ENCODE measurements around the gene MAP2K5. TPM values are rescaled to one million over a fixed set of nuclear protein-coding genes. Genes with fewer than 3 reads are reported as not detected.
A peak's percentile ranks its signal among the peaks of the same experiment; 100 is the strongest.

MAP2K5 gene
- total RNA-seq, 1 experiment from 2014 or later: 3.2 TPM

- no peaks in the 10 kb centered on the region for H3K36me3 ChIP-seq (replicated peaks; ENCODE audit: control insufficient read depth, insufficient read depth, low read length)
- H3K27me3 ChIP-seq (ENCODE audit: control insufficient read depth, insufficient read depth, low read length): no peaks in the 10 kb centered on the region
- no peak for DNase-seq
- no peak overlapping the region for H3K4me3 ChIP-seq (ENCODE audit: insufficient read depth, low read depth, low read length)
Measured at GRCh38 chr15:67563092-67563491, 20.6 kb downstream of the MAP2K5 start.

- Histone ChIP-seq H3K4me3 (ENCODE audit: insufficient read depth, low read depth, low read length) (no peak overlapping the region), H3K27me3 (ENCODE audit: control insufficient read depth, insufficient read depth, low read length) (no peaks in the 10 kb centered on the region), H3K36me3 (replicated peaks; ENCODE audit: control insufficient read depth, insufficient read depth, low read length) (no peaks in the 10 kb centered on the region)
- DNase-seq: no peak
Measured at GRCh38 chr15:67564021-67564967, 21.8 kb downstream of the MAP2K5 start.

- no peaks in the 10 kb centered on the region for H3K27me3 ChIP-seq (ENCODE audit: control insufficient read depth, insufficient read depth, low read length)
- no peak for DNase-seq
- no peaks in the 10 kb centered on the region; the same call in 1 of the 2 replicates for H3K36me3 ChIP-seq (replicated peaks; ENCODE audit: control insufficient read depth, insufficient read depth, low read length)
- H3K4me3 ChIP-seq (ENCODE audit: insufficient read depth, low read depth, low read length): no peak overlapping the region
Measured at GRCh38 chr15:67564968-67565345, 22.5 kb downstream of the MAP2K5 start.

GRCh38 chr15:67569668-67570067 lies 27.2 kb downstream of the MAP2K5 start:
- Histone ChIP-seq H3K4me3 (ENCODE audit: insufficient read depth, low read depth, low read length) (no peak overlapping the region), H3K27me3 (ENCODE audit: control insufficient read depth, insufficient read depth, low read length) (no peaks in the 10 kb centered on the region), H3K36me3 (replicated peaks; ENCODE audit: control insufficient read depth, insufficient read depth, low read length) (no peaks in the 10 kb centered on the region; the same call in 1 of the 2 replicates)
- DNase-seq: no peak

GRCh38 chr15:67570875-67571647 lies 28.6 kb downstream of the MAP2K5 start:
- Histone ChIP-seq H3K4me3 (ENCODE audit: insufficient read depth, low read depth, low read length) (no peak overlapping the region), H3K36me3 (replicated peaks; ENCODE audit: control insufficient read depth, insufficient read depth, low read length) (no peaks in the 10 kb centered on the region; the same call in 1 of the 2 replicates), H3K27me3 (ENCODE audit: control insufficient read depth, insufficient read depth, low read length) (no peaks in the 10 kb centered on the region)
- DNase-seq: no peak

- H3K27me3 ChIP-seq (ENCODE audit: control insufficient read depth, insufficient read depth, low read length): no peaks in the 10 kb centered on the region
Measured at GRCh38 chr15:67571648-67572415, 29.3 kb downstream of the MAP2K5 start.

GRCh38 chr15:67573194-67573593 lies 30.7 kb downstream of the MAP2K5 start:
- no peaks in the 10 kb centered on the region; the same call in 1 of the 2 replicates for H3K36me3 ChIP-seq (replicated peaks; ENCODE audit: control insufficient read depth, insufficient read depth, low read length)
- no peak overlapping the region for H3K4me3 ChIP-seq (ENCODE audit: insufficient read depth, low read depth, low read length)
- H3K27me3 ChIP-seq (ENCODE audit: control insufficient read depth, insufficient read depth, low read length): no peaks in the 10 kb centered on the region
- no peak for DNase-seq

More at GRCh38 chr15:67571648-67572415, 29.3 kb downstream of the MAP2K5 start:
- H3K4me3 ChIP-seq (ENCODE audit: insufficient read depth, low read depth, low read length): no peak overlapping the region
- no peaks in the 10 kb centered on the region; the same call in 1 of the 2 replicates for H3K36me3 ChIP-seq (replicated peaks; ENCODE audit: control insufficient read depth, insufficient read depth, low read length)
- peak; percentile 22 for DNase-seq

- Histone ChIP-seq H3K36me3 (replicated peaks; ENCODE audit: control insufficient read depth, insufficient read depth, low read length) (no peaks in the 10 kb centered on the region), H3K4me3 (ENCODE audit: insufficient read depth, low read depth, low read length) (no peak overlapping the region), H3K27me3 (ENCODE audit: control insufficient read depth, insufficient read depth, low read length) (no peaks in the 10 kb centered on the region)
- DNase-seq: peak; percentile 23
Measured at GRCh38 chr15:67575039-67575502, 32.6 kb downstream of the MAP2K5 start.

GRCh38 chr15:67578020-67578600 lies 35.6 kb downstream of the MAP2K5 start:
- no peaks in the 10 kb centered on the region for H3K27me3 ChIP-seq (ENCODE audit: control insufficient read depth, insufficient read depth, low read length)
- DNase-seq: no peak
- H3K4me3 ChIP-seq (ENCODE audit: insufficient read depth, low read depth, low read length): no peak overlapping the region
- no peaks in the 10 kb centered on the region for H3K36me3 ChIP-seq (replicated peaks; ENCODE audit: control insufficient read depth, insufficient read depth, low read length)

GRCh38 chr15:67579164-67579563 lies 36.7 kb downstream of the MAP2K5 start:
- no peaks in the 10 kb centered on the region for H3K36me3 ChIP-seq (replicated peaks; ENCODE audit: control insufficient read depth, insufficient read depth, low read length)
- H3K4me3 ChIP-seq (ENCODE audit: insufficient read depth, low read depth, low read length): no peak overlapping the region
- H3K27me3 ChIP-seq (ENCODE audit: control insufficient read depth, insufficient read depth, low read length): no peaks in the 10 kb centered on the region
- DNase-seq: no peak

GRCh38 chr15:67579967-67580366 lies 37.5 kb downstream of the MAP2K5 start:
- Histone ChIP-seq H3K4me3 (ENCODE audit: insufficient read depth, low read depth, low read length) (no peak overlapping the region), H3K36me3 (replicated peaks; ENCODE audit: control insufficient read depth, insufficient read depth, low read length) (no peaks in the 10 kb centered on the region), H3K27me3 (ENCODE audit: control insufficient read depth, insufficient read depth, low read length) (no peaks in the 10 kb centered on the region)
- no peak for DNase-seq

- no peaks in the 10 kb centered on the region for H3K27me3 ChIP-seq (ENCODE audit: control insufficient read depth, insufficient read depth, low read length)
- H3K36me3 ChIP-seq (replicated peaks; ENCODE audit: control insufficient read depth, insufficient read depth, low read length): peaks cover 2% of the 10 kb centered on the region; the same call in 1 of the 2 replicates
- no peak overlapping the region for H3K4me3 ChIP-seq (ENCODE audit: insufficient read depth, low read depth, low read length)
- no peak for DNase-seq
Measured at GRCh38 chr15:67584157-67584556, 41.7 kb downstream of the MAP2K5 start.

GRCh38 chr15:67585681-67586080 lies 43.2 kb downstream of the MAP2K5 start:
- Histone ChIP-seq H3K36me3 (replicated peaks; ENCODE audit: control insufficient read depth, insufficient read depth, low read length) (peaks cover 2% of the 10 kb centered on the region; the same call in 1 of the 2 replicates), H3K4me3 (ENCODE audit: insufficient read depth, low read depth, low read length) (no peak overlapping the region), H3K27me3 (ENCODE audit: control insufficient read depth, insufficient read depth, low read length) (no peaks in the 10 kb centered on the region)
- DNase-seq: no peak

- Histone ChIP-seq H3K27me3 (ENCODE audit: control insufficient read depth, insufficient read depth, low read length) (no peaks in the 10 kb centered on the region), H3K36me3 (replicated peaks; ENCODE audit: control insufficient read depth, insufficient read depth, low read length) (peaks cover 2% of the 10 kb centered on the region; the same call in 1 of the 2 replicates), H3K4me3 (ENCODE audit: insufficient read depth, low read depth, low read length) (no peak overlapping the region)
- DNase-seq: no peak
Measured at GRCh38 chr15:67587331-67587730, 44.8 kb downstream of the MAP2K5 start.

All from H7 (cell line).